Prostate gland (tissue), 2 donors: ENCODE measurements around the gene ABTB1. TPM values are rescaled to one million over a fixed set of nuclear protein-coding genes. Genes with fewer than 3 reads are reported as not detected.

Experiments
- DNase-seq: peaks from one replicate; pipeline ENCODE4 v3.0.0-alpha.2; 2019; ENCODE audit warnings: low spot score
- H3K27ac ChIP-seq, 2 donors: fragments of 200-600 bp; sonication (generic); 2 replicates each; pipeline ENCODE4 v1.5.1; 2017 to 2019
- H3K27me3 ChIP-seq: fragments of 200-600 bp; sonication (generic); replicated peaks from 2 replicates; pipeline ENCODE4 v1.5.1; 2019; ENCODE audit not compliant: insufficient read depth
- H3K36me3 ChIP-seq, 2 donors: fragments of 200-600 bp; sonication (generic); 1 replicate in 1 of 2; 2 replicates in 1 of 2; pipeline versions ENCODE4 v1.5.1 to v1.8.1; 2017 to 2019
- H3K4me1 ChIP-seq: fragments of 200-600 bp; sonication (generic); replicated peaks from 2 replicates; pipeline ENCODE4 v1.5.1; 2019
- H3K4me3 ChIP-seq, 2 donors: fragments of 200-600 bp; sonication (generic); 2 replicates each; pipeline ENCODE4 v1.5.1; 2017 to 2019
- H3K9me3 ChIP-seq: fragments of 200-600 bp; sonication (generic); 2 replicates; pipeline ENCODE4 v1.5.1; 2017
- CTCF ChIP-seq, 4 experiments: fragments of 200-600 bp in 2 of 4; fragments of 450-650 bp in 2 of 4; sonication (generic) in 2 of 4; IDR thresholded peaks; 1 replicate in 3 of 4; 2 replicates in 1 of 4; pipeline ENCODE4 v1.5.1; 2016 to 2019; ENCODE audit warnings: antibody characterized with exemption in 4 of 4, mild to moderate bottlenecking in 2 of 4, moderate library complexity in 2 of 4
- POLR2A ChIP-seq: fragments of 450-650 bp; IDR thresholded peaks from one replicate; pipeline ENCODE4 v1.6.1; 2016; ENCODE audit warnings: antibody characterized with exemption, mild to moderate bottlenecking
- POLR2AphosphoS5 ChIP-seq: sonication (generic); formaldehyde crosslinking; IDR thresholded peaks from one replicate; pipeline ENCODE4 v1.6.1; 2017; ENCODE audit warnings: antibody characterized with exemption
- WGBS: methylation state at CpG from one replicate; pipeline ENCODE4 v1.1.5; 2018; 5-methylcytosine and 5-hydroxymethylcytosine counted together
- intact Hi-C: fragments of 100-400 bp; cut with DNase I; formaldehyde crosslinking; loops from one replicate; pipeline ENCODE4 v1.14.2; 2022
- total RNA-seq, 2 donors: library from RNA; depleted of rRNA; stranded (reverse); fragments of >200 nt; gene quantifications; one replicate each; pipeline ENCODE4 v1.1.0, GENCODE V29; 2016

Gene ABTB1
- total RNA-seq, 2 donors from 2014 or later: 33.4 to 60.2 TPM

GRCh38 chr3:127674790-127675189 is 2.0 kb downstream of the ABTB1 start:
- Histone ChIP-seq H3K4me3 (no peak overlapping the region), H3K9me3 (no peaks in the 10 kb centered on the region), H3K27ac (no peak overlapping the region), H3K4me1 (no peaks in the 10 kb centered on the region), H3K27me3 (no peaks in the 10 kb centered on the region), H3K36me3 (peaks cover 0 to 8% of the 10 kb centered on the region in 2 donors)
- TF ChIP-seq CTCF (IDR thresholded peaks at IDR 0.05): no peak
- TF ChIP-seq POLR2A: no peak
- TF ChIP-seq POLR2AphosphoS5: no peak
- WGBS: 86% methylated on average over 8 of the region's 8 CpGs
- intact Hi-C loops: loop anchor here (10.0 kb wide), 1 partner anchor 380 kb away; the partner anchor contains the start of gene SEC61A1
- no peak for DNase-seq

GRCh38 chr3:127675651-127676391 is 3.1 kb downstream of the ABTB1 start:
- WGBS: 81% methylated on average over 29 of the region's 29 CpGs
- no peak for DNase-seq
- intact Hi-C loops: loop anchor here (10.0 kb wide), 1 partner anchor 379 kb away; the partner anchor contains the start of gene SEC61A1

GRCh38 chr3:127676456-127676855 is 3.7 kb downstream of the ABTB1 start:
- intact Hi-C loops: loop anchor here (10.0 kb wide), 1 partner anchor 378 kb away; the partner anchor contains the start of gene SEC61A1
- DNase-seq: no peak
- Histone ChIP-seq H3K36me3 (peaks cover 0 to 8% of the 10 kb centered on the region in 2 donors), H3K27me3 (no peaks in the 10 kb centered on the region), H3K4me1 (no peaks in the 10 kb centered on the region), H3K9me3 (no peaks in the 10 kb centered on the region), H3K27ac (no peak overlapping the region), H3K4me3 (no peak overlapping the region)
- WGBS: 74% methylated on average over 3 of the region's 4 CpGs
- TF ChIP-seq CTCF (IDR thresholded peaks at IDR 0.05): no peak
- no peak for TF ChIP-seq POLR2AphosphoS5
- no peak for TF ChIP-seq POLR2A

More at GRCh38 chr3:127675651-127676391, 3.1 kb downstream of the ABTB1 start:
- Histone ChIP-seq H3K9me3 (no peaks in the 10 kb centered on the region), H3K36me3 (peaks cover 0 to 8% of the 10 kb centered on the region in 2 donors), H3K27me3 (no peaks in the 10 kb centered on the region), H3K4me1 (no peaks in the 10 kb centered on the region), H3K4me3 (no peak overlapping the region), H3K27ac (no peak overlapping the region)
- TF ChIP-seq POLR2A (no peak), CTCF (IDR thresholded peaks at IDR 0.05) (no peak), POLR2AphosphoS5 (no peak)

GRCh38 chr3:127676921-127677351 is 4.2 kb downstream of the ABTB1 start:
- no peak overlapping the region for H3K4me3 ChIP-seq
- no peaks in the 10 kb centered on the region for H3K9me3 ChIP-seq
- H3K4me1 ChIP-seq: no peaks in the 10 kb centered on the region
- H3K27me3 ChIP-seq: no peaks in the 10 kb centered on the region
- 89% methylated on average over 21 of the region's 21 CpGs for WGBS
- H3K27ac ChIP-seq: no peak overlapping the region
- no peak for DNase-seq
- TF ChIP-seq POLR2A: no peak
- TF ChIP-seq POLR2AphosphoS5: no peak
- no peak for TF ChIP-seq CTCF (IDR thresholded peaks at IDR 0.05)
- intact Hi-C loops: loop anchor here (10.0 kb wide), 1 partner anchor 378 kb away; the partner anchor contains the start of gene SEC61A1
- H3K36me3 ChIP-seq: peaks cover 0 to 8% of the 10 kb centered on the region in 2 donors
